ENCODE results near the gene SH2D7. TPM values are rescaled to one million over a fixed set of nuclear protein-coding genes. Genes with fewer than 3 reads are reported as not detected.
A peak's percentile ranks its signal among the peaks of the same experiment; 100 is the strongest.

The SH2D7 gene
- total RNA-seq, 1 experiment from 2014 or later, result not detected

DNA sequence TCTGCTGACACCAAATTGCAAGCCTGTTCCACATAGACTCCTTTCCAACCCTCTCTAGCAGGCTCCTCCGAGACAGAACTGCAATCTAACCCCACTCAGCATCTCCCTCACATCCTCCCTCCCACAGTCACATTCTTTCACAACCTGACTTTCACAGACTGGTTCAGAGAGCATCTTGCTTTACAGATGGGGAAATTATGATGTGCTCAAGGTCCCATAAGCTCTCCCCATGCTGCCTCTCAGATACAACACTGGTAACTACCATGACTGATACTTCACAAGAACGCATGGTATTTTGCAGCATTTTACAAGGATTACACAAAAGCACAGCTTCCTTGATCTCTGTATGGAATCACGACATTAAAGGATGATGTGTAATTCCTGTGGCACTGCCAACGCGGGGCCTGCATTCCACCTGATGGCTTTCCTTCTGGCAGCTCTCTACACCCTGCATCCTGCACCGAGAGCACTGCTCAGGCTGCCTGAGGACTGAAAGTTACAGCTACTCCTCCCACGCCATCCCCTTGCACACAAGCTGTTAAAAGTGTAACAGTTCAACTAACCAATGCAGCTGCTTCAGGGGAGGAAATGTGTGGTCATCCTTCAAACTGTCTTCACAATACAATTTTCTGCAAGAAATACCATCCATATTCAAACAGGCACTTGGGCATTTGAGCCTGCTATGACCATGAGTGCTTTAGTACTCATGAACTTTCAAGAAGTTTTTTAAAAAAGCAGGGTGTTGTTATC lies 42.5 kb upstream of the SH2D7 start (continued):
- TF ChIP-seq ZNF532 (CRISPR knock-in tag; IDR thresholded peaks at IDR 0.05; ENCODE audit: borderline replicate concordance) (no peak), CREB1 (CRISPR knock-in tag; IDR thresholded peaks at IDR 0.05) (no peak), ZNF219 (CRISPR knock-in tag; IDR thresholded peaks at IDR 0.05; ENCODE audit: borderline replicate concordance) (no peak), FOXJ3 (CRISPR knock-in tag; IDR thresholded peaks at IDR 0.05; ENCODE audit: borderline replicate concordance) (no peak), ATF1 (CRISPR knock-in tag; IDR thresholded peaks at IDR 0.05) (no peak), ETV6 (CRISPR knock-in tag; IDR thresholded peaks at IDR 0.05) (no peak), ATF3 (CRISPR knock-in tag; conservative IDR thresholded peaks at IDR 0.05) (no peak), NFATC4 (CRISPR knock-in tag; IDR thresholded peaks at IDR 0.05) (no peak), NFE2L1 (CRISPR knock-in tag; IDR thresholded peaks at IDR 0.05) (no peak), TP53 (CRISPR knock-in tag; IDR thresholded peaks at IDR 0.05) (no peak), ZNF121 (CRISPR knock-in tag; IDR thresholded peaks at IDR 0.05) (no peak)
- TF ChIP-seq, protein P1, sequence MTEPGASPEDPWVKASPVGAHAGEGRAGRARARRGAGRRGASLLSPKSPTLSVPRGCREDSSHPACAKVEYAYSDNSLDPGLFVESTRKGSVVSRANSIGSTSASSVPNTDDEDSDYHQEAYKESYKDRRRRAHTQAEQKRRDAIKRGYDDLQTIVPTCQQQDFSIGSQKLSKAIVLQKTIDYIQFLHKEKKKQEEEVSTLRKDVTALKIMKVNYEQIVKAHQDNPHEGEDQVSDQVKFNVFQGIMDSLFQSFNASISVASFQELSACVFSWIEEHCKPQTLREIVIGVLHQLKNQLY (CRISPR knock-in tag; IDR thresholded peaks at IDR 0.05), result no peak
- TF ChIP-seq, protein P2, sequence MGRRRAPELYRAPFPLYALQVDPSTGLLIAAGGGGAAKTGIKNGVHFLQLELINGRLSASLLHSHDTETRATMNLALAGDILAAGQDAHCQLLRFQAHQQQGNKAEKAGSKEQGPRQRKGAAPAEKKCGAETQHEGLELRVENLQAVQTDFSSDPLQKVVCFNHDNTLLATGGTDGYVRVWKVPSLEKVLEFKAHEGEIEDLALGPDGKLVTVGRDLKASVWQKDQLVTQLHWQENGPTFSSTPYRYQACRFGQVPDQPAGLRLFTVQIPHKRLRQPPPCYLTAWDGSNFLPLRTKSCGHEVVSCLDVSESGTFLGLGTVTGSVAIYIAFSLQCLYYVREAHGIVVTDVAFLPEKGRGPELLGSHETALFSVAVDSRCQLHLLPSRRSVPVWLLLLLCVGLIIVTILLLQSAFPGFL (CRISPR knock-in tag; IDR thresholded peaks at IDR 0.05; ENCODE audit: borderline replicate concordance), result no peak
- TF ChIP-seq, protein P3, sequence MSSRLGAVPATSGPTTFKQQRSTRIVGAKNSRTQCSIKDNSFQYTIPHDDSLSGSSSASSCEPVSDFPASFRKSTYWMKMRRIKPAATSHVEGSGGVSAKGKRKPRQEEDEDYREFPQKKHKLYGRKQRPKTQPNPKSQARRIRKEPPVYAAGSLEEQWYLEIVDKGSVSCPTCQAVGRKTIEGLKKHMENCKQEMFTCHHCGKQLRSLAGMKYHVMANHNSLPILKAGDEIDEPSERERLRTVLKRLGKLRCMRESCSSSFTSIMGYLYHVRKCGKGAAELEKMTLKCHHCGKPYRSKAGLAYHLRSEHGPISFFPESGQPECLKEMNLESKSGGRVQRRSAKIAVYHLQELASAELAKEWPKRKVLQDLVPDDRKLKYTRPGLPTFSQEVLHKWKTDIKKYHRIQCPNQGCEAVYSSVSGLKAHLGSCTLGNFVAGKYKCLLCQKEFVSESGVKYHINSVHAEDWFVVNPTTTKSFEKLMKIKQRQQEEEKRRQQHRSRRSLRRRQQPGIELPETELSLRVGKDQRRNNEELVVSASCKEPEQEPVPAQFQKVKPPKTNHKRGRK (CRISPR knock-in tag; IDR thresholded peaks at IDR 0.05; ENCODE audit: borderline replicate concordance), result no peak

- Mint-ChIP-seq H3K36me3 (no peaks in the 10 kb centered on the region), H3K9me3 (no peaks in the 10 kb centered on the region), H3K4me1 (peaks cover 21% of the 10 kb centered on the region), H3K4me3 (no peak overlapping the region), H3K27me3 (ENCODE audit: low read depth) (no peaks in the 10 kb centered on the region), H3K27ac (peak overlapping the region; percentile 37; the same call in 1 of the 2 replicates)
- POLR2A ChIA-PET, result no interaction called here
- no peak for DNase-seq (ENCODE audit: low spot score)
- CTCF ChIA-PET, result interaction anchor here (1.0 to 3.2 kb wide), 6 partner anchors 26 to 140 kb away, joined by 3 to 16 read pairs (median 6); no protein-coding TSS in a partner anchor
- ATAC-seq, result no peak
- TF ChIP-seq, protein P4, sequence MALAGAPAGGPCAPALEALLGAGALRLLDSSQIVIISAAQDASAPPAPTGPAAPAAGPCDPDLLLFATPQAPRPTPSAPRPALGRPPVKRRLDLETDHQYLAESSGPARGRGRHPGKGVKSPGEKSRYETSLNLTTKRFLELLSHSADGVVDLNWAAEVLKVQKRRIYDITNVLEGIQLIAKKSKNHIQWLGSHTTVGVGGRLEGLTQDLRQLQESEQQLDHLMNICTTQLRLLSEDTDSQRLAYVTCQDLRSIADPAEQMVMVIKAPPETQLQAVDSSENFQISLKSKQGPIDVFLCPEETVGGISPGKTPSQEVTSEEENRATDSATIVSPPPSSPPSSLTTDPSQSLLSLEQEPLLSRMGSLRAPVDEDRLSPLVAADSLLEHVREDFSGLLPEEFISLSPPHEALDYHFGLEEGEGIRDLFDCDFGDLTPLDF (CRISPR knock-in tag; IDR thresholded peaks at IDR 0.05), result no peak
- TF ChIP-seq ZNF423 (CRISPR knock-in tag; IDR thresholded peaks at IDR 0.05) (no peak), NR1H2 (CRISPR knock-in tag; IDR thresholded peaks at IDR 0.05) (no peak), NFYB (CRISPR knock-in tag; conservative IDR thresholded peaks at IDR 0.05; ENCODE audit: low read depth) (no peak), JAZF1 (CRISPR knock-in tag; IDR thresholded peaks at IDR 0.05) (no peak), SMAD4 (CRISPR knock-in tag; IDR thresholded peaks at IDR 0.05) (no peak)
- TF ChIP-seq, protein P3 (CRISPR knock-in tag; IDR thresholded peaks at IDR 0.05; ENCODE audit: borderline replicate concordance), result no peak
- TF ChIP-seq, protein P5, sequence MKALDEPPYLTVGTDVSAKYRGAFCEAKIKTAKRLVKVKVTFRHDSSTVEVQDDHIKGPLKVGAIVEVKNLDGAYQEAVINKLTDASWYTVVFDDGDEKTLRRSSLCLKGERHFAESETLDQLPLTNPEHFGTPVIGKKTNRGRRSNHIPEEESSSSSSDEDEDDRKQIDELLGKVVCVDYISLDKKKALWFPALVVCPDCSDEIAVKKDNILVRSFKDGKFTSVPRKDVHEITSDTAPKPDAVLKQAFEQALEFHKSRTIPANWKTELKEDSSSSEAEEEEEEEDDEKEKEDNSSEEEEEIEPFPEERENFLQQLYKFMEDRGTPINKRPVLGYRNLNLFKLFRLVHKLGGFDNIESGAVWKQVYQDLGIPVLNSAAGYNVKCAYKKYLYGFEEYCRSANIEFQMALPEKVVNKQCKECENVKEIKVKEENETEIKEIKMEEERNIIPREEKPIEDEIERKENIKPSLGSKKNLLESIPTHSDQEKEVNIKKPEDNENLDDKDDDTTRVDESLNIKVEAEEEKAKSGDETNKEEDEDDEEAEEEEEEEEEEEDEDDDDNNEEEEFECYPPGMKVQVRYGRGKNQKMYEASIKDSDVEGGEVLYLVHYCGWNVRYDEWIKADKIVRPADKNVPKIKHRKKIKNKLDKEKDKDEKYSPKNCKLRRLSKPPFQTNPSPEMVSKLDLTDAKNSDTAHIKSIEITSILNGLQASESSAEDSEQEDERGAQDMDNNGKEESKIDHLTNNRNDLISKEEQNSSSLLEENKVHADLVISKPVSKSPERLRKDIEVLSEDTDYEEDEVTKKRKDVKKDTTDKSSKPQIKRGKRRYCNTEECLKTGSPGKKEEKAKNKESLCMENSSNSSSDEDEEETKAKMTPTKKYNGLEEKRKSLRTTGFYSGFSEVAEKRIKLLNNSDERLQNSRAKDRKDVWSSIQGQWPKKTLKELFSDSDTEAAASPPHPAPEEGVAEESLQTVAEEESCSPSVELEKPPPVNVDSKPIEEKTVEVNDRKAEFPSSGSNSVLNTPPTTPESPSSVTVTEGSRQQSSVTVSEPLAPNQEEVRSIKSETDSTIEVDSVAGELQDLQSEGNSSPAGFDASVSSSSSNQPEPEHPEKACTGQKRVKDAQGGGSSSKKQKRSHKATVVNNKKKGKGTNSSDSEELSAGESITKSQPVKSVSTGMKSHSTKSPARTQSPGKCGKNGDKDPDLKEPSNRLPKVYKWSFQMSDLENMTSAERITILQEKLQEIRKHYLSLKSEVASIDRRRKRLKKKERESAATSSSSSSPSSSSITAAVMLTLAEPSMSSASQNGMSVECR (CRISPR knock-in tag; IDR thresholded peaks at IDR 0.05; ENCODE audit: borderline replicate concordance), result no peak
Observed at GRCh38 chr15:78050441-78050809, 41.9 kb upstream of the SH2D7 start.
